ENCODE measurements around the gene RGS3.
"Not testable (repeated sequence)": the region's sequence is repeated elsewhere in the genome, so short reads cannot be mapped to it uniquely, and the experiment has no call there.

Gene RGS3

DNA sequence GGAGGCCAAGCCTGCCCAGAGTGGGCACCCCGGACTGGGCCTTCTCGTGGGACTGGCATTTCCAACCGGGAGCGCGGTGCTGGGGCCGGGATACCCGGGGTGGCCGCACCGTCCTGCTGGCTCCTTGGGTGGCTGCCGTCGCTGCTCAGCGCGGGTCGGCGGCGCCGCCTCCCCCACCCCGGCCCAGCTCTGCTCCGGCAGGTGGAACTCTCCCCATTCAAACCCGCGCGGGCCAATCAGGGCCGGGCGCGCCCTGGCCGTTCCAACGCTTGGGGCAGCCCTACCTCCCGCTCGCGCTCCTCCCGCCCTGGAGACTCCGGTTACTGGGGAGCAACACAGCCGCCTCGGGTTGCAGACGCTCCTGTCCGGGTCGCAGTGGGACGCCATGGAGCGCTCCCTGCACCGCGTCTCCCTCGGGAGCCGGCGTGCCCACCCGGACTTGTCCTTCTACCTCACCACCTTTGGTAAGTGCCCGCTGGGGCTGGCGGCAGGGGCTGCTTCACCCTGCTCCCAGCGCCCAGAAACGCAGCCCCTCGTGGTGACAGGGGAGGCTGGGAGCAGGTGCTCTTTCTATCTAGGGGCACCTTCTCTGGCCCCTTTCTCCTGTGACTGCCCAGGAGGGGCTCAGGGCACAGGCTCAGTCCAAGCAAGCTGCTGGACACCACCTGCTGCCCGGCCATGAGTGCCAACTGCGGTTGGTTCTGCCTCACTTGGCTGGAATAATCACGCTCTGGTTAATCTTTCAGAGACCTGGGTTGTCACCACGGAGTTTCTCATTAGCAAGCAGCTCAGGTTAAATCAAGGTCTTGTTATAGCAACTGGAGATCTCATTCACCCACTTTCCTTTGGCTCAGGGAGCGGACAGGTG, at the start of gene RGS3:
RGS3 (plus strand) TSS at position 310 of the 868 bp plus-strand sequence; CDS start at position 386, 76 bp downstream.
- no peak within 1 kb of the TSS for H2AFZ ChIP-seq (ENCODE audit: low read depth, low read length)
- H3K27me3 ChIP-seq (ENCODE audit: insufficient read depth, low read length), result no peaks in the 10 kb centered on the region
- H3K4me1 ChIP-seq (ENCODE audit: insufficient read depth, low read length), result peaks cover 1% of the 10 kb centered on the region
- H3K4me3 ChIP-seq (ENCODE audit: low read length), result no peak within 1 kb of the TSS
- H3K36me3 ChIP-seq (ENCODE audit: insufficient read depth, low read length), result no peaks in the 10 kb centered on the region
- H3K9me3 ChIP-seq (ENCODE audit: low read length), result no peaks in the 10 kb centered on the region

DNA sequence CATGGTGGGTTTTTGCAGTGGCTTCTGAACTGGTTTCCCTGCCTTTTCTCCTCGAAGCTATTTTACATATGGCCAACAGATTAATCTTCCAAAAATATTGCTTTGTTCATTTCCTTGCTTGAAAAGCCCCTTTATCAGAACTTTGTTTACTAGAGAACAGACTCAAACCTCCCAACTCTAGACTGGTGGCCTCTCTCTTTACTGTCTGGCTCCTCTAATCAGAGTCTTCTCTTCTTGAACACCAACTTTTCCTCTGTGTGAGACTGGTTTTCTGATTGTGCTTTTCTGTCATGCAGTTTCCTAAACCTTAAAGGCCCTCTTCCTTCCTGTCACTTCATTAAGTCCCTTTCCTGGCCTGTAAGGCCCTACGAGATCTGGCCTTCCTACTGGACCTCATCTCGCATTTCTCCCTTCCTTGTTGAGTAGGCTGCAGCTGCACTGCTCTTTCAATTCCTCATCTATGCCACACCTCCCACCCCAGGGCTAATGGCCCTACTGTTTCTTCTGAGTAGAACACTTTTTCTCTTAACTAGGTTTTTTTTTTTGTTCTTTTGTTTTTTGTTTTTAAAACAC, 47.3 kb upstream of the RGS3 start:
- no peak overlapping the region for H3K4me3 ChIP-seq (ENCODE audit: low read length)
- no peaks in the 10 kb centered on the region for H3K36me3 ChIP-seq (ENCODE audit: insufficient read depth, low read length)
- H2AFZ ChIP-seq (ENCODE audit: low read depth, low read length), result no peak overlapping the region
- H3K4me1 ChIP-seq (ENCODE audit: insufficient read depth, low read length), result no peaks in the 10 kb centered on the region
- no peaks in the 10 kb centered on the region for H3K27me3 ChIP-seq (ENCODE audit: insufficient read depth, low read length)
- H3K9me3 ChIP-seq (ENCODE audit: low read length), result no peaks in the 10 kb centered on the region

DNA sequence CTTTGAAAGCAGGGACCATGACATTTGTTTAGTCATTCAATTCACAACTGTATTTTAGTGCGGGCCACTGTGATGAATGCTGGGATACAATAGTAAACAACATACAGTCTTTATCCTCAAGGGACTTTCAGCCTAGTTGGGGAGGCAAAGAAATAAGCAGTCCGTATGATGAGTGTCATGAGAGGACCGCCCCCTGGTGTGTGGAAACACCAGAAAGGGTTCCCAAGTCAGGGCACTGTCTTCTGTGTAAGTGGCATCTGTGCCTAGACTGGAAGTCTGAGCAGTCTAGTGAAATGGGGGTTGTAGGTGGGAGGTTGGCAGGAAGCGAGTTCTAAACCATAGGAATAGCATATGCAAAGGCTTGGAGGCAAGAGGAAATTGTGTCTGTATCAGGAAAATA, 46.2 kb upstream of the RGS3 start:
- Histone ChIP-seq H3K4me1 (ENCODE audit: insufficient read depth, low read length) (no peaks in the 10 kb centered on the region), H3K9me3 (ENCODE audit: low read length) (no peaks in the 10 kb centered on the region), H3K36me3 (ENCODE audit: insufficient read depth, low read length) (no peaks in the 10 kb centered on the region), H3K27me3 (ENCODE audit: insufficient read depth, low read length) (no peaks in the 10 kb centered on the region), H2AFZ (ENCODE audit: low read depth, low read length) (no peak overlapping the region), H3K4me3 (ENCODE audit: low read length) (no peak overlapping the region)

DNA sequence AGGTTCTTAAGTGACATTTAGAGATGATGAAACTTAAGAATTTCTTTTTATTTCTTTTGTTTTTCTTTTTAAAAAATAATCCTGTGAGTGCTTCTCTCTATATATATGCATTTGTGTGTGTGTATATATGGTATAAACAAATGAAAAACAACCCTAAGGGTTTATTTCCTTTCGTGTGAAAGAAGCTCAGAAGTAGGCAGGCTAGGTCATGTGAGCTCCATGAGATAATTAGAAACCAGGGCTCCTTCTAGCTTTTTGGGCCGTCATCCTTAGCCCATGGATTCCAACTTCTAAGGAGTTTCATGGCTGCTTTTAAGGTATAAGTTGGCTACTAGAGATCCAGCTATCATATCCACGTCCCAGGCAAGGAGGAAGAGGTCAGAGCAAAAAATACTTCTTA, 41.8 kb upstream of the RGS3 start:
- no peaks in the 10 kb centered on the region for H3K36me3 ChIP-seq (ENCODE audit: insufficient read depth, low read length)
- no peak overlapping the region for H3K4me3 ChIP-seq (ENCODE audit: low read length)
- H3K27me3 ChIP-seq (ENCODE audit: insufficient read depth, low read length), result no peaks in the 10 kb centered on the region
- peaks cover 5% of the 10 kb centered on the region for H3K4me1 ChIP-seq (ENCODE audit: insufficient read depth, low read length)
- no peak overlapping the region for H2AFZ ChIP-seq (ENCODE audit: low read depth, low read length)
- no peaks in the 10 kb centered on the region for H3K9me3 ChIP-seq (ENCODE audit: low read length)

DNA sequence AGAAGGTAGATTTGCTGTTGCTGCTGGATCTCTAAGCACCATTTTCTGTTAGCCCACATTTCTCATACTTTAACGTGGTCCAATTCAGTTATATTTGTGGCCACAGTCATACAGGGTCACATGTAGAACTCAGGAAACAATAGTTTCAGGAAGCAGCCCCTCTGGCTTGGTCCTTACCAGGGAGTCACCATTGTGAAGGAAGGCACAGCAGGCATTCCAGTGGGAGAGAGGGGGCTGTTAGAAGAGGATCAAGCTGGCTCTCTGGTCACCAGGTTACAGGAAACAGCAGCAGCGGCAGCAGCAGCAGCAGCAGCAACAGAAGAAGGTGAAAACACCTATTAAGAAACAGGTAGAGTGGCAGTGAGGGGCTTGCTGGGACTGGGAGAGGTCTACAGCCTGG, 38.5 kb upstream of the RGS3 start:
- no peak overlapping the region for H2AFZ ChIP-seq (ENCODE audit: low read depth, low read length)

DNA sequence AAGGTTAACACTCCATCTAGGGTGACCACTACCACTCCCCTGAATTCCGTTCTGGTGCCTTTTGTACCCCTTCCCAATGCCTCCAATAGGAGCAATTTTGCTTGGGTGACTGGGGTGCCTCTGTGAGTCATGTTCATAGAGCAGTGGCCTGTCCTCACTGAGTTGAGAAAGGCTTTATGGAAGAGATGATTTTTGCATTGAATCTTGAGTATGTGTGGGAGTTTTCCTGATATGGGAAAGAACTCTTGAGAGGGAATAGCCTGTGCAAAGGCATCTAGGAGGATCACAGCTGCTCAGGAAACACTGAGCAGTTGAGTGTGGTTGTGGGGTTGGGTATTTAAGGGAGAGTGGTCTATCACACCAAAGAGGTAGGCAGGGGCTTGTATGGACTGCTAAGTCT, 36.8 kb upstream of the RGS3 start:
- Histone ChIP-seq H3K9me3 (ENCODE audit: low read length) (no peaks in the 10 kb centered on the region), H3K27me3 (ENCODE audit: insufficient read depth, low read length) (no peaks in the 10 kb centered on the region), H3K4me1 (ENCODE audit: insufficient read depth, low read length) (peaks cover 5% of the 10 kb centered on the region), H2AFZ (ENCODE audit: low read depth, low read length) (no peak overlapping the region), H3K36me3 (ENCODE audit: insufficient read depth, low read length) (no peaks in the 10 kb centered on the region), H3K4me3 (ENCODE audit: low read length) (no peak overlapping the region)

More for the DNA sequence above, 38.5 kb upstream of the RGS3 start:
- peaks cover 5% of the 10 kb centered on the region for H3K4me1 ChIP-seq (ENCODE audit: insufficient read depth, low read length)
- no peaks in the 10 kb centered on the region for H3K27me3 ChIP-seq (ENCODE audit: insufficient read depth, low read length)
- H3K36me3 ChIP-seq (ENCODE audit: insufficient read depth, low read length), result no peaks in the 10 kb centered on the region
- H3K9me3 ChIP-seq (ENCODE audit: low read length), result no peaks in the 10 kb centered on the region
- H3K4me3 ChIP-seq (ENCODE audit: low read length), result no peak overlapping the region

DNA sequence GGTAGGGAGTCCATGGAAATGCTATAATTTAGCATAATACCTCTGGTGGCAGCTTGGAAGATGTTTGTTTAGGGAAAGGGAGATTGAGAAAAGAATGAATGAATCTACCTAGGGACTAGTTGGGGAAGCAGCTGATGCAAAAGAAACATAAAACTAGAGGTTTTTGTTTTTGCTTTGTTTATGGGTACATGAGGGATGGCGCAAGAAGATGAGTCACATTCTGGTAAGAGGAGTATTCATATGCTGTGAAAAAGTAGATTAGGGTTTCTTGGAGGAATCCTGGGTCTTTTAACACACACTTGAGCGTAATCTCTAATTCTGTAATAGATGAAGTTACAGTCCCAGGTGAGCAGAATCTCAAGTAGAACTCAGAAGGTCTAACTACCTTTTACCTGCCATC, 35.9 kb upstream of the RGS3 start:
- H2AFZ ChIP-seq (ENCODE audit: low read depth, low read length), result no peak overlapping the region
- H3K36me3 ChIP-seq (ENCODE audit: insufficient read depth, low read length), result no peaks in the 10 kb centered on the region
- H3K4me1 ChIP-seq (ENCODE audit: insufficient read depth, low read length), result peaks cover 5% of the 10 kb centered on the region
- H3K9me3 ChIP-seq (ENCODE audit: low read length), result no peaks in the 10 kb centered on the region
- H3K27me3 ChIP-seq (ENCODE audit: insufficient read depth, low read length), result no peaks in the 10 kb centered on the region
- no peak overlapping the region for H3K4me3 ChIP-seq (ENCODE audit: low read length)

GRCh38 chr9:113428062-113428615, 35.4 kb upstream of the RGS3 start:
- no peak overlapping the region for H2AFZ ChIP-seq (ENCODE audit: low read depth, low read length)

GRCh38 chr9:113431191-113431590, 32.3 kb upstream of the RGS3 start:
- no peaks in the 10 kb centered on the region for H3K27me3 ChIP-seq (ENCODE audit: insufficient read depth, low read length)
- H3K9me3 ChIP-seq (ENCODE audit: low read length), result no peaks in the 10 kb centered on the region
- no peaks in the 10 kb centered on the region for H3K4me1 ChIP-seq (ENCODE audit: insufficient read depth, low read length)
- H2AFZ ChIP-seq (ENCODE audit: low read depth, low read length), result no peak overlapping the region
- H3K36me3 ChIP-seq (ENCODE audit: insufficient read depth, low read length), result no peaks in the 10 kb centered on the region
- H3K4me3 ChIP-seq (ENCODE audit: low read length), result no peak overlapping the region

More at GRCh38 chr9:113428062-113428615, 35.4 kb upstream of the RGS3 start:
- Histone ChIP-seq H3K4me3 (ENCODE audit: low read length) (no peak overlapping the region), H3K36me3 (ENCODE audit: insufficient read depth, low read length) (no peaks in the 10 kb centered on the region), H3K4me1 (ENCODE audit: insufficient read depth, low read length) (peaks cover 5% of the 10 kb centered on the region), H3K9me3 (ENCODE audit: low read length) (no peaks in the 10 kb centered on the region), H3K27me3 (ENCODE audit: insufficient read depth, low read length) (no peaks in the 10 kb centered on the region)

- Histone ChIP-seq H3K9me3 (ENCODE audit: low read length) (peaks cover 2% of the 10 kb centered on the region), H3K36me3 (ENCODE audit: insufficient read depth, low read length) (no peaks in the 10 kb centered on the region), H3K4me3 (ENCODE audit: low read length) (no peak overlapping the region), H2AFZ (ENCODE audit: low read depth, low read length) (no peak overlapping the region), H3K27me3 (ENCODE audit: insufficient read depth, low read length) (no peaks in the 10 kb centered on the region), H3K4me1 (ENCODE audit: insufficient read depth, low read length) (no peaks in the 10 kb centered on the region)
Measured at GRCh38 chr9:113436728-113437515, 26.6 kb upstream of the RGS3 start.

GRCh38 chr9:113437716-113438115, 25.8 kb upstream of the RGS3 start:
- H2AFZ ChIP-seq (ENCODE audit: low read depth, low read length); H3K4me3 ChIP-seq (ENCODE audit: low read length); H3K36me3 ChIP-seq (ENCODE audit: insufficient read depth, low read length); H3K9me3 ChIP-seq (ENCODE audit: low read length); H3K27me3 ChIP-seq (ENCODE audit: insufficient read depth, low read length); H3K4me1 ChIP-seq (ENCODE audit: insufficient read depth, low read length): not testable (repeated sequence)

DNA sequence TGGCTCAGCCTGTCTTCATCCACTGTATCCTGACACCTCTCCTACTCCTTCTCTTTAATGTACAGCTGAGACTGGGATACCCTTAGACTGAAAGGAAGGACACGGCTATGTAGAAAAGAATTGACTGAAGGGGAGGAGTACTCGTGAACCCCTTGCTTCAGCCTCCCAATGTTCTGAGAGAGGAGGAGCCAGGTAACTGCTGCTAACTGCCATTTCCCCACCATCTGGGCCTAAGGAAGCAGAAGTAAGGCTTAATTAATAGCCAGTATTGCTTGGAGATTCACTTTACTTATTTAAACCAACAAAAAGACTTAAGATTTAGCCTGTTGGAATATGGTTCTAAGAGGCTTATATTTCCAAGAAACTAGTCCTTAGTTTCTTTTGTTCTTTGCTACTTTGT, 18.8 kb upstream of the RGS3 start:
- Histone ChIP-seq H3K4me1 (ENCODE audit: insufficient read depth, low read length) (peaks cover 2% of the 10 kb centered on the region), H3K36me3 (ENCODE audit: insufficient read depth, low read length) (no peaks in the 10 kb centered on the region), H2AFZ (ENCODE audit: low read depth, low read length) (no peak overlapping the region), H3K27me3 (ENCODE audit: insufficient read depth, low read length) (no peaks in the 10 kb centered on the region), H3K4me3 (ENCODE audit: low read length) (no peak overlapping the region), H3K9me3 (ENCODE audit: low read length) (no peaks in the 10 kb centered on the region)

GRCh38 chr9:113446323-113446740, 17.2 kb upstream of the RGS3 start:
- Histone ChIP-seq H3K4me1 (ENCODE audit: insufficient read depth, low read length) (peaks cover 2% of the 10 kb centered on the region), H3K9me3 (ENCODE audit: low read length) (no peaks in the 10 kb centered on the region), H3K27me3 (ENCODE audit: insufficient read depth, low read length) (no peaks in the 10 kb centered on the region), H3K36me3 (ENCODE audit: insufficient read depth, low read length) (no peaks in the 10 kb centered on the region), H2AFZ (ENCODE audit: low read depth, low read length) (peak overlapping the region; percentile 67), H3K4me3 (ENCODE audit: low read length) (no peak overlapping the region)

Measured in neuron (in vitro differentiated cells).